NB4 (cell line): ENCODE measurements around the gene ATP1B2.

Experiments used
- MYC ChIP-seq: IDR thresholded peaks from 2 replicates; pipeline ENCODE4 v1.6.1; 2011; ENCODE audit warnings: low read depth, low read length
- POLR2A ChIP-seq: IDR thresholded peaks from 2 replicates; pipeline ENCODE4 v1.6.1; 2011; ENCODE audit warnings: mild to moderate bottlenecking; ENCODE audit not compliant: insufficient read length; ENCODE audit errors: extremely low read depth
- TF ChIP-seq, protein P1 (sequence below): IDR thresholded peaks from one replicate; pipeline ENCODE4 v1.5.1; 2012; ENCODE audit warnings: low read depth, low read length
- TF ChIP-seq, protein P2 (sequence below): IDR thresholded peaks from 2 replicates; pipeline ENCODE4 v1.6.1; 2011; ENCODE audit warnings: low read depth, low read length

DNA sequence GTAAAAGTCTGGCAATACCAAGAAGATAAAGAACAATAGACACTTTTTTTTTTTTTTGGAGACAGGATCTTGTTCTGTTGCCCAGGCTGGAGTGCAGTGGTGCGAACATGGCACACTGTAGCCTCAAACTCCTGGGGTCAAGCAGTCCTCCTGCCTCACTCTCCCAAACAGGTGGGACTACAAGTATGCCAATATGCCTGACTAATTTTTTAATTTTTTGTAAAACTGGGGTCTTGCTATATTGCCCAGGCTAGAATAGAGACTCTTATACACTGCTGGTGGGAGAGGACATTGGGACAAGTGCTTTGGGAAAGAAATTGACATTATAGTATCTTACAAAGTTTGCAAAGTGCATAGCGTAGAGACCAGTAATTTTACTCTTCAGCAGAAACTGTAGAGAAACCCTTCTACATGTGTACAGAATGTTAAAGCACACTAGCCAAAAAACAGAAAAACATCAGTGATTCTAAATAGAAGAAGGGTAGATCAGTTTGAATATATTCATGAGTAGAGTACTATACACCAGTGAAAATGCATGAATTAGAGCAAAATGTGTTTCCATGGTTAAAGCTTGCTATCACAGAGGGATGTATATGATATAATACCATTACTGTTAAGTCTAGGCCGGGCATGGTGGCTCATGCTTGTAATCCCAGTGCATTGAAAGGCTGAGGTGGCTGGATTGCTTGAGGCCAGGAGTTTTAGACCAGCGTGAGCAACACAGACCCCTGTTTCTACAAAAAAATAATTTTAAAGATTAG, 47.3 kb downstream of the ATP1B2 start:
- TF ChIP-seq, protein P1, sequence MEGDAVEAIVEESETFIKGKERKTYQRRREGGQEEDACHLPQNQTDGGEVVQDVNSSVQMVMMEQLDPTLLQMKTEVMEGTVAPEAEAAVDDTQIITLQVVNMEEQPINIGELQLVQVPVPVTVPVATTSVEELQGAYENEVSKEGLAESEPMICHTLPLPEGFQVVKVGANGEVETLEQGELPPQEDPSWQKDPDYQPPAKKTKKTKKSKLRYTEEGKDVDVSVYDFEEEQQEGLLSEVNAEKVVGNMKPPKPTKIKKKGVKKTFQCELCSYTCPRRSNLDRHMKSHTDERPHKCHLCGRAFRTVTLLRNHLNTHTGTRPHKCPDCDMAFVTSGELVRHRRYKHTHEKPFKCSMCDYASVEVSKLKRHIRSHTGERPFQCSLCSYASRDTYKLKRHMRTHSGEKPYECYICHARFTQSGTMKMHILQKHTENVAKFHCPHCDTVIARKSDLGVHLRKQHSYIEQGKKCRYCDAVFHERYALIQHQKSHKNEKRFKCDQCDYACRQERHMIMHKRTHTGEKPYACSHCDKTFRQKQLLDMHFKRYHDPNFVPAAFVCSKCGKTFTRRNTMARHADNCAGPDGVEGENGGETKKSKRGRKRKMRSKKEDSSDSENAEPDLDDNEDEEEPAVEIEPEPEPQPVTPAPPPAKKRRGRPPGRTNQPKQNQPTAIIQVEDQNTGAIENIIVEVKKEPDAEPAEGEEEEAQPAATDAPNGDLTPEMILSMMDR: no peak
- TF ChIP-seq, protein P2, sequence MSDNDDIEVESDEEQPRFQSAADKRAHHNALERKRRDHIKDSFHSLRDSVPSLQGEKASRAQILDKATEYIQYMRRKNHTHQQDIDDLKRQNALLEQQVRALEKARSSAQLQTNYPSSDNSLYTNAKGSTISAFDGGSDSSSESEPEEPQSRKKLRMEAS: no peak
- TF ChIP-seq POLR2A (no peak), MYC (no peak)
